Measurements from ENCODE around the gene TBCD. TPM values are rescaled to one million over a fixed set of nuclear protein-coding genes. Genes with fewer than 3 reads are reported as not detected.
A peak's percentile ranks its signal among the peaks of the same experiment; 100 is the strongest.

TBCD gene
- 100 to 1,000 TPM in 1 of 2 donors, 10 to 100 TPM in 1; 66.5 to 166 TPM for total RNA-seq

- DNase-seq (ENCODE audit: low spot score), result peak; percentile 87
- Mint-ChIP-seq H3K4me3 (peak within 1 kb of the TSS; percentile 81), H3K27ac (peak within 1 kb of the TSS in 1 of 2 donors; percentile 31), H3K9me3 (no peaks in the 10 kb centered on the region), H3K4me1 (ENCODE audit: low read depth in 2 of 2) (peaks cover 17 to 27% of the 10 kb centered on the region in 2 donors), H3K36me3 (no peaks in the 10 kb centered on the region), H3K27me3 (no peaks in the 10 kb centered on the region)
- peak; percentile 90 to 93 for ATAC-seq
Observed at GRCh38 chr17:82751571-82752370, at the start of gene TBCD. Gene TBCD, plus strand, starts transcription at chr17:82752065. Its CDS starts 129 bp downstream, at chr17:82752194.

DNA sequence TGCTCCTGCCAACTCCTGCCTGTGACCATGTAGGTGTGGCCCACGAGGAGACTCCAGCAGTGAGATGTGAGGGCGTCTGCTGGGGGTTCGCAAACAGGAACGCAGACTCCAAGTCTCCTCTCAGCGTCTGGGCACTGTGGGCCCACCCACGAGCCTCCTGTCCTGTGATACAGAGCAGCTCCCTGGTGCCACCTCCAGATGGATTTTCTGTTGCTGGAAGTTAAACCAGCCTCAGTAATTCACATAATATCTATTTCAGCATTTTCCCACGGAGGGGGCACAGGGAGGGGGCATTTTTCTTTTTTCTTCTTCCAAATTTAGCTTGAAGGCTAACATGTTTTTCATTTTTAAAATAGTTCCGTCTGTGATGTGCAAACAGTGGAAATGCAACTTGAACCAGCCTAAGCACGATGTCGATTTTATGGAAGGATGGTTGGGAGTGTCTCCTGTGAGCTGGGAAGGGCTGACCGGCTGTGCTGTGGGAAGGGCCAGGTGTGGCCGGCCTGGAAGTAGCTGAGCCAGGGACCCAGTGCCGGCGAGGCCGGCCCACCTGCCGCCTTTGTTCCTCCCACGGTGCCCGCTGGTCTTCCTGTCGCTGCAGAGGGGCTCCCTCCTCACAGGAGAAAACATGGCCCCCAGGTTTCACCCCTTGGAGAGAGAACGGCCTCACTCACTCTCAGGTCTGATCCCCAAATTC, 49.5 kb upstream of the TBCD start:
- no peaks in the 10 kb centered on the region for H3K9me3 Mint-ChIP-seq
- H3K36me3 Mint-ChIP-seq, result no peaks in the 10 kb centered on the region
- H3K4me1 Mint-ChIP-seq (ENCODE audit: low read depth in 2 of 2), result peaks cover 8 to 9% of the 10 kb centered on the region in 2 donors
- ATAC-seq (no peak), DNase-seq (ENCODE audit: low spot score) (no peak)
- no peak overlapping the region for H3K4me3 Mint-ChIP-seq
- peaks cover 0 to 3% of the 10 kb centered on the region in 2 donors for H3K27me3 Mint-ChIP-seq
- H3K27ac Mint-ChIP-seq, result no peak overlapping the region

- DNase-seq (ENCODE audit: low spot score), result no peak
- Mint-ChIP-seq H3K9me3 (no peaks in the 10 kb centered on the region), H3K4me3 (no peak overlapping the region), H3K27me3 (peaks cover 0 to 3% of the 10 kb centered on the region in 2 donors), H3K36me3 (no peaks in the 10 kb centered on the region), H3K27ac (no peak overlapping the region), H3K4me1 (ENCODE audit: low read depth in 2 of 2) (peaks cover 8 to 9% of the 10 kb centered on the region in 2 donors)
- ATAC-seq, result no peak
Observed at GRCh38 chr17:82703036-82703745, 48.7 kb upstream of the TBCD start.

GRCh38 chr17:82703935-82704865, 47.7 kb upstream of the TBCD start:
- Mint-ChIP-seq H3K27me3 (peaks cover 0 to 3% of the 10 kb centered on the region in 2 donors), H3K4me3 (no peak overlapping the region), H3K4me1 (ENCODE audit: low read depth in 2 of 2) (peaks cover 6 to 7% of the 10 kb centered on the region in 2 donors), H3K27ac (no peak overlapping the region), H3K9me3 (no peaks in the 10 kb centered on the region), H3K36me3 (no peaks in the 10 kb centered on the region)
- no peak for DNase-seq (ENCODE audit: low spot score)
- ATAC-seq, result no peak

GRCh38 chr17:82704886-82705285, 47.0 kb upstream of the TBCD start:
- DNase-seq (ENCODE audit: low spot score) (no peak), ATAC-seq (no peak)
- Mint-ChIP-seq H3K36me3 (no peaks in the 10 kb centered on the region), H3K4me1 (ENCODE audit: low read depth in 2 of 2) (peaks cover 0 to 2% of the 10 kb centered on the region in 2 donors), H3K27ac (no peak overlapping the region), H3K27me3 (peaks cover 0 to 3% of the 10 kb centered on the region in 2 donors), H3K4me3 (no peak overlapping the region), H3K9me3 (no peaks in the 10 kb centered on the region)

DNA sequence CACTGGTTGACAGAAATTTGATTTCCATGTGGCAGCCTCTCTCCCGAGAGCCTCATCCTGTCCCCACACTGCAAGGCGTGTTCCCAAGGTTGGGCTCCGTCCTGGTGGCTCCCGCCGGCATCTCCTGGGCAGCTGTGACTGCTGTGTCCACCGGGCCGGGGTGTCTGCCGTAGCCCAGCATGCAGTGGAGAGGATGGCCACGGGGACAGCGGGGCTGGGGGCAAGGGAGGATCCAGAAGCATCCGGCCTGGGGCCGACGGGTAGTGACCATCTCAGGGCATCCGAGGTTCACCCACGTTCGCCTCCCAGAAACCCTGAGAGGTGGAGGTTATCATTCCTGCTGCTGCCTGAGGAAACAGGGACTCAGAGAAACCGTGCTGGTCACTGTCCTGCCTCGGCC, 46.1 kb upstream of the TBCD start:
- Mint-ChIP-seq H3K36me3 (no peaks in the 10 kb centered on the region), H3K27ac (no peak overlapping the region), H3K27me3 (peaks cover 0 to 3% of the 10 kb centered on the region in 2 donors), H3K4me3 (no peak overlapping the region), H3K4me1 (ENCODE audit: low read depth in 2 of 2) (peaks cover 0 to 2% of the 10 kb centered on the region in 2 donors), H3K9me3 (no peaks in the 10 kb centered on the region)
- ATAC-seq, result no peak
- no peak for DNase-seq (ENCODE audit: low spot score)

GRCh38 chr17:82709024-82709675, 42.7 kb upstream of the TBCD start:
- Mint-ChIP-seq H3K36me3 (no peaks in the 10 kb centered on the region), H3K4me1 (ENCODE audit: low read depth in 2 of 2) (peaks cover 0 to 5% of the 10 kb centered on the region in 2 donors), H3K4me3 (no peak overlapping the region), H3K27ac (no peak overlapping the region), H3K27me3 (peaks cover 0 to 3% of the 10 kb centered on the region in 2 donors), H3K9me3 (no peaks in the 10 kb centered on the region)
- no peak for DNase-seq (ENCODE audit: low spot score)
- ATAC-seq, result no peak

DNA sequence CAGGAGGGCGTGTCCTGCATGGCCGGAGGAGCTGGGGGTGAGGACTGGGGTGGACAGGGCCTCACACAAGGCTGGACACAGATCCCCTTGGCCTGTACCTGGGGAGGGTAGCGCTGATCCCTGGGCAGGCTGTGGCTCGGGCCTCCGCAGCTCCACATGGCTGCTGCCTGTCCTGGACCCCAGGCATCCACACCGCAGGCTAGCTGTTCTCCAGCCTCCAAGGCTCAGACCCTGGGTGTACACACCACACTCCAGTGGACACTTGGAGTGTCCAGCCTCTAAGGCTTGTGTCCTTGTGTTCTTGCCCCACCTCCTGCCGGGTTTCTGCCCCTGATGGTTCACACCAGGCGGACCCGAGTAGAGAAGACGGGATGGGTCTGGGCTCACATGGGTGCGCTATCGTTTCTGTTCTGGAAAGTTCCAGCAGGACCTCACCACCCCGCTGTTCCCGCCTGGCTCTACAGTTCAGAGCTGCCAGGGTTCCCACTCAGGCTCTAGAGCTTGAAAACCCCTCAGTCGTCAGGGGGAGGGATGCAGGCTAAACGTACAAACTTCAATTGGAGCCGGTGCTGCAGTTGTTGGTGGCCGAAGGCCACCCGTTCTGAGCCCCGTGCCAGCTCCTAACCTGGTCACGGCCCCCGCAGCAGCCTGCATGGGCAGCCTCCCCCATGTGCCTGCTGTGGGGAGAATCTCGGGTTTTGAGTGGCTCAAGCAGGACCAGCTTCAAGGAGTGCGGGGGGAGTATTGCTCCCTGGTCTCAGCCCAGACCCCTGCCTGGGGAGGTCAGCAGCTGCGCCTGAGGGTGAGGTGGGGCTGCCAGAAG, 42.0 kb upstream of the TBCD start:
- ATAC-seq, result no peak
- Mint-ChIP-seq H3K36me3 (no peaks in the 10 kb centered on the region), H3K4me1 (ENCODE audit: low read depth in 2 of 2) (peaks cover 0 to 5% of the 10 kb centered on the region in 2 donors), H3K27ac (no peak overlapping the region), H3K9me3 (no peaks in the 10 kb centered on the region), H3K27me3 (peaks cover 0 to 3% of the 10 kb centered on the region in 2 donors), H3K4me3 (no peak overlapping the region)
- no peak for DNase-seq (ENCODE audit: low spot score)

- Mint-ChIP-seq H3K4me1 (ENCODE audit: low read depth in 2 of 2) (peaks cover 0 to 6% of the 10 kb centered on the region in 2 donors), H3K27ac (no peak overlapping the region), H3K9me3 (no peaks in the 10 kb centered on the region), H3K4me3 (no peak overlapping the region), H3K36me3 (no peaks in the 10 kb centered on the region), H3K27me3 (peaks cover 0 to 3% of the 10 kb centered on the region in 2 donors)
- no peak for ATAC-seq
- DNase-seq (ENCODE audit: low spot score), result no peak
Observed at GRCh38 chr17:82710499-82711232, 41.2 kb upstream of the TBCD start.

- Mint-ChIP-seq H3K9me3 (no peaks in the 10 kb centered on the region), H3K27ac (peak overlapping the region in 1 of 2 donors; percentile 33), H3K4me3 (no peak overlapping the region), H3K36me3 (no peaks in the 10 kb centered on the region), H3K4me1 (ENCODE audit: low read depth in 2 of 2) (peaks cover 8 to 15% of the 10 kb centered on the region in 2 donors), H3K27me3 (no peaks in the 10 kb centered on the region)
- DNase-seq (ENCODE audit: low spot score), result no peak
- ATAC-seq, result no peak
Observed at GRCh38 chr17:82713071-82713723, 38.7 kb upstream of the TBCD start.

All from natural killer cell treated with Interleukin-12 subunit alpha and Interleukin-12 subunit beta and Interleukin-15 and Interleukin-18, amount 100 ng/mL, for 72 hours (primary cell).